ENCODE results near the gene TCIRG1.
"Not testable (repeated sequence)": the region's sequence is repeated elsewhere in the genome, so short reads cannot be mapped to it uniquely, and the experiment has no call there.

The TCIRG1 gene, protein sequence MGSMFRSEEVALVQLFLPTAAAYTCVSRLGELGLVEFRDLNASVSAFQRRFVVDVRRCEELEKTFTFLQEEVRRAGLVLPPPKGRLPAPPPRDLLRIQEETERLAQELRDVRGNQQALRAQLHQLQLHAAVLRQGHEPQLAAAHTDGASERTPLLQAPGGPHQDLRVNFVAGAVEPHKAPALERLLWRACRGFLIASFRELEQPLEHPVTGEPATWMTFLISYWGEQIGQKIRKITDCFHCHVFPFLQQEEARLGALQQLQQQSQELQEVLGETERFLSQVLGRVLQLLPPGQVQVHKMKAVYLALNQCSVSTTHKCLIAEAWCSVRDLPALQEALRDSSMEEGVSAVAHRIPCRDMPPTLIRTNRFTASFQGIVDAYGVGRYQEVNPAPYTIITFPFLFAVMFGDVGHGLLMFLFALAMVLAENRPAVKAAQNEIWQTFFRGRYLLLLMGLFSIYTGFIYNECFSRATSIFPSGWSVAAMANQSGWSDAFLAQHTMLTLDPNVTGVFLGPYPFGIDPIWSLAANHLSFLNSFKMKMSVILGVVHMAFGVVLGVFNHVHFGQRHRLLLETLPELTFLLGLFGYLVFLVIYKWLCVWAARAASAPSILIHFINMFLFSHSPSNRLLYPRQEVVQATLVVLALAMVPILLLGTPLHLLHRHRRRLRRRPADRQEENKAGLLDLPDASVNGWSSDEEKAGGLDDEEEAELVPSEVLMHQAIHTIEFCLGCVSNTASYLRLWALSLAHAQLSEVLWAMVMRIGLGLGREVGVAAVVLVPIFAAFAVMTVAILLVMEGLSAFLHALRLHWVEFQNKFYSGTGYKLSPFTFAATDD

DNA sequence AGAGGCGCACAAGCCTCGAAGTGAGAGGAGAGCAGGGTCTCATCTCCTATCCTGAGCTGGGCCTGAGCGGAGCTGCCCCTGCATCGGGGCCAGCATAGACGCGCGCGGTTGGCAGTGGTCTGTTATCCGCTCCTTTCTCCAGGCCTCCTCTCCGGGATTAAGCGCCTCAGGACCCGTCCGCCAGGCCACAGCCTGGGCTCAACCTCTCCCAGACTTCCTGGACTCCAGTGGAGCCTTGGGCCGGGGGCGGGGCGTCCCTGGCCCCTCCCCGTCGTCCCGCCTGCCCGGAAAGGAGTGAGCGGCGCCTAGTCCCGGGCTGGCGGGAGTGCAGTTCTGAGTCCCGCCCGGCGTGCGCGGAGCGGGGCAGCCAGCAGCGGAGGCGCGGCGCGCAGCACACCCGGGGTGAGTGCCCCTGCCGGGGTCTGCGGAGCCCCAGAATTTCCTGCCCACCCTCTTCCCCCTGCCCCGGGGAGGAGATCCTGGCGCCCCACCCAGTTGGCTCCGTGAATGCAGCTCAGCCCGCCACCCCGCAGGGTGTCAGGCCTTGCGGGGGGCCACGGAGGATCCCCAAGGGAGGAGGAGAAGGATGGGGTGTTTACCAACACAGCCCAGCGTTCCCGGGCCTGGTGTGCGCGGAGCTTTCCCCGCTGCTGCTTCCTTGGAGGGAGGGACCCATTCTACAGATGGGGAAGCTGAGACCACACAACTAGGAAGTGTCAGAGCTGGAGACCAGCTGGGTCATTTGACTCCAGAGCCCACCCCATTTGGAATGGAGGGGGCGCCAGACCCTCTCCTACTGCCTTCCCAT is at the start of gene TCIRG1:
Gene TCIRG1 (plus strand): TSS at position 308 of the 808 bp plus-strand sequence. CDS start 2,247 bp downstream, outside the sequence.
- DNase-seq (ENCODE audit: low read depth in 2 of 2) = no peak

DNA sequence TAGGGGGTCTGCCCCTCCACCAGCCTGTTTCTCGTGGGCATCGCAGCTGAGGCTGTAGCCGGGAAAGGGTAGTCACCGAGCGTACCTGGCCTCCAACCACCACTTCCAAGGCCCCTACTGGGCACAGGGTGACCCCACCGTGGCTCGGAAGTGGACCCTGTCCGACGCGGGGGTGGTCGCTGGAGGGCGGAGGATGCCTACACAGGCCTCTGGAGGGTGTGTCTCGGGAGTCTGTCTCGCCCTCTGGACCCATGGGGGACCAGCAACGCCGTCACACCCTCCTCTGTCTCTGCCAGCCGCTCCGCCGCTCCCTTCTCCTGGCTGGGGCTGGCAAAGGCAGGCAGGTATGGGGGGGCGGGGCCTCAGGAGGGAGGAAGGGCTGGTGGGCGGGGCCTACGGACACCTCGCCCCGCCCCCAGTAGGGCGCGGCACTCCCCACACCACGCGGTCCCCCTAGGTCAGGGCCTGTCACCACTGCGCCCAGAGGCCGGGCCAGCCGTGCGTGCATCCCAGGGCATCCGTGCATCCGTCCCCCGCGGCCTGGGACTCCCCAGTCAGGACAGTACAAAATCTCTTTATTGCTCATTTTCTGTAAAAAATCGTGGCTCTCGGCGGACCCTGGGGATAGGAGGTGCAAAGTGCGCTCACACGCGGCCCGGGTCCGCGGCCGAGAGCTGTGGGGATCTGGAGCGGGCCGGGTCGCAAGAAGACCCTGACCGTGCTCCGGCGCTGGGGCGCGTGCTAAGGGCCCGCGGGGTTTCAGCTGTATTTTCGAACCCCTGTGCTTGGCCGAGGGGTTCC is 48.1 kb upstream of the TCIRG1 start:
- DNase-seq (ENCODE audit: low read depth in 2 of 2) = not testable (repeated sequence)

DNA sequence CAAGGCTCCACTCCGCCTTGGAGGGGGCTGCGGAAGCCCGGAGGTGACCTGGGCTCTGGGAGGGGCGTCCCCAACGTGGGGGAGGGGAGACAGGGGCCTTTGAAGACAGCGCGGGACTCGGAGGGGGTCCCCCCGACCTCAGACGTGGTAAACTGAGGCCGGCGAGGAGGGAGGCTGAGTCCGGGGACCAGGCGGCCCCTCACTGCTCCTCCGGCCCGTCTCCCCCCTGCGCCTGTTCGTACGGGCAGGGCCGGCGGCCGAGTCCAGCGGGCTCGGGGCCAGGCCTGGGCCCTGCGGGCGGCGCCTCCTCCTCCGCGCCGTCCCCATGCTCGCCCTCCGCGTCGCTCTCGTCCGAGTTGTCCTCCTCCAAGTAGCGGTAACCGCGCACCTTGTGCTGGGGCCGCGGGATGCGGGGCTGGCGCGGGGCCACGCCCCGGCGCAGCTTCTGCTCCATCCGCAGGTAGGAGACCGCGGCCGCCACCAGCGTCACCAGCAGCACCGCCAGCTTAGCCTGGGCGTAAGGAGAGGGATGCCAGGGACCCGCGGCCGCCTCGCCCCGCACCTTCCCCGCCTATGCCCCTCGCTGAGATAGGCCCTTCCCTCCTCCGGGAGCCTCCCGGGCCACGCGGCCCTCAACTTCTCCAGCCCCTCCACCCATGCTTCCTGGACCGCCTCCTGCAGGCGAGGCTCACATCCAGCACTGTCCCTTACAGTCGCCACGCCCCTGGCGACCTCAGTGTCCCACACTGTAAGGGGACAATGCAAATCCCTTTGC is 47.3 kb upstream of the TCIRG1 start:
- DNase-seq (ENCODE audit: low read depth in 2 of 2) = not testable (repeated sequence)

DNA sequence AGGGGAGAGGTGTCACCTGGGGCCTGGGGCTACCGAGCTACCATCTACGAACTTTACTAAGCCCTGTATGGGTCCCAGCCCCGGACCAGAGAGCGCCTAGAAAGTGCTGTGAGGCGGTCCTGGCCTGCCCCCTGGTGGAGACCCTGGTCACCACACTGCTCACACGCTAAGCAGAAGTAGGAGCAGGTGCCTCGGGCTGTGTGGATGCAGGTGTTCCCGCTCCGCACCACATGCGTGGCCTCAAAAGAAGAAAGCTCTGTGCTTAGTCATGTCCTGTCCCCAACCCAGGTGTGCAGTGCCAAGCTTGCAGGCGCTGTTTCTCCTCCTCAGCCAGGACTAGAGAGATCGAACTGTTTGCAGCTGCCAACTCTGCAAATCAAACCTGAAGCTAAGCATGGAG is 45.0 kb upstream of the TCIRG1 start:
- not testable (repeated sequence) for DNase-seq (ENCODE audit: low read depth in 2 of 2)

DNA sequence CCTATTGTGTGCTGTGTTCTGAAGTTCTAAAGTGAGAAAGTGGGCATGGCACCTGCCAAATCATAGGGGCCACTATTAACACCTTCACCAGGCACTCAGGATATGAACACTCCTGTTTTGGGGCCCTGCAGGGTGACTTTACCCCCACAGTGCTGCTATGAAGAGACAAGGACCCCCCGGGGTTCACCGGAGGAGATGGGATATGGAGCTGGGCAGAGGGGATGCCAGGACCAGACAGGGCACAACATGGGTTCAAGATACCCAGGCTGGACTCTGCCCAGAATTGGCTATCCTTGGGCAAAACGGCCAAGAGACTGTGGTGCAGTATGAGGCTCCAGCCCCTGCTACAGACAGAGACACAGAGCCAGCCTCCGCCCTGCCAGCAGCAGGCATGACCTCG is 44.4 kb upstream of the TCIRG1 start:
- DNase-seq (ENCODE audit: low read depth in 2 of 2) = not testable (repeated sequence)

DNA sequence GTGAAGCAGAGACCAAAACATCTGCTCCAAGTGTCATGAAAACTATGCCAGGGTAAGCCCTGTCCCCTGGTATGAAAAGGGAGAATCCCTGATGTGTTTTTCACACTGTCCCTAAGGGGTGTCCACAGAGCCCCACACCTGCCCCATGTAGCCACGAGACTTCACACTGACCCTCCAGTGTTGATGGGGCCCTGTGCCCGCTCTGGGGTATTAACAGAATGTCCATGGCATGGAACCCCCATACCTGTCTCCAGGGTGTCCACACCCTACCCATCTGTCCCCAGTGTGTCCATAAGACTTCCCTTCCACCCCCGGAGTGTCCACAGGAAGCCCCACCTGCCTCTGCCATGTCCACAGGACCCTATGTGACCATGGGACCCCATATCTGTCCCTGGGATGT is 43.7 kb upstream of the TCIRG1 start:
- DNase-seq (ENCODE audit: low read depth in 2 of 2) = not testable (repeated sequence)

DNA sequence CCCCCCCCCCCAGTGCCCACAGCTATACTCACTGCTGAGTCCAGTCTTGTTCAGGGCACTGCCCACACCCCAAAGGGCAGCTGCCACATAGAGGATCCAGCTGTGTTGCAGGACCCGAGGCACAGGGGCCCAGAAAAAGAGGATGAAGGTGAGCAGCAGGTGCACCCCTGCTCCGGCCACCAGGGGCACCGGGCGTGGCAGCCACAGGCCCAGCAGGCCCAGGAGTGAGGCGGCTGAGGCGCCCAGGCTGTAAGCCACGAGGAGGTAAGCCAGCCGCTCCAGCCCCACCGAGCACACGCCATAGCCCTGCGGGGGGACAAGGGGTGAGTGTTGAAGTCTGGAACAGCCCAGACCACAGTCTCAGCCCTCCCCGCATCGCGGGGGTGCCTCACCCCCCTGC is 43.2 kb upstream of the TCIRG1 start:
- DNase-seq (ENCODE audit: low read depth in 2 of 2) = not testable (repeated sequence)

DNA sequence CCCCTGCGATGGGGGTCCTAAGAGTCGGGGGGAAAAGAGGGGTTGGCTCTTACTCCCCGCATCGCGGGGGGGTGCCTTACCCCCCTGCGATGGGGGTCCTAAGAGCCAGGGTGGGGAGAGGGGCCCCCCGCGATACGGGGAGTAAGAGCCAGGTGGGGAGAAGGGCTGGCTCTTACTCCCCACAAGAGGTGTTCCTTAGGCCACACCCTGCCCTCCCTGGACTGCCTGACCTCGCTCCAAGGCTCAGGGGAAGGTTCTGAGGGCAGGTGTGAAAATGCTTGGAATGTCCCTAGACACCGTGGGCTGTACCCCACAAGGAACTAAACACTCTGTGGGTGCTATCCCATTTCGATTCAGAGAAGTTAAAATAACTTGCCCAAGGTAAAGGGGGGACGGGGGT is 42.8 kb upstream of the TCIRG1 start:
- no peak for DNase-seq (ENCODE audit: low read depth in 2 of 2)

DNA sequence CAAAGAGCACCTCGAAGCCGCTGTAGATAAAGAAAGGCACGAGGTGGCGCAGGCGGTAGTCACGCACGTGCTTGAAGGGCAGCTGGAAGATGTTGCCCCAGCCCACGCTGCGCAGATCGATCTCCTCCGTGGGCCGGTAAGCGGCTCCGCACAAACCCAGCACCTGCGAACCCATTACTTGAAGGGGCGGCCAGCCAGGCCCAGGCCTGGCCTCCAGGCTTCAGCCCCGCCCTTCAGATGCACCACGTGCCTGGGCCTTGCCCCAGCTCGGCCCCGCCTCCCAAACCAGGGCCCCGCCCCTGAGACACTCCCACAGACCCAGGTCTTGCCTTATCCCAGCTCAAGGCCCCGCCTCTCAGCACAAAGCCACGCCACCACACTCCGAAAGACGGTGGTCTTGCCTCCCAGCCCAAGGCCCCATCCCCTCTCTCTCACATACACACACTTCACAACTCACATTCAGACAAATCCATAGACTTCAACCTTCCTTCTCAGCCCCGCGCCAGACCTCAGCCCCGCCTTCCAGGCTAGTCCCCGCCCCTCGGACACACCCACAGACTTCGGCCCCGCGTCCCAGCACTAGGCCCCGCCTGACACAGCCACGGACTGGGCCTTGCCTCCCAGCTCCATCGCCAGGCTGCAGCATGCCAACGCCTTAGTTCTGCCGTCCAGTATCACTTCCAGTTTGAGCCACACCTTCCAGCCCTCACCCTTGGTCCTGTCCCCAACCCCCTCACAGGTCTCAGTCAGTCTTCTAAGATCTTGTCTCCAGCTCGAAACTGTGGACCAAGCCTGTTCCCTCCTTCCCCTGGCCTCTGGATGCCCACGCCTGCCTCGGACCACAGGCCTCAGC is 42.0 kb upstream of the TCIRG1 start:
- no peak for DNase-seq (ENCODE audit: low read depth in 2 of 2)

DNA sequence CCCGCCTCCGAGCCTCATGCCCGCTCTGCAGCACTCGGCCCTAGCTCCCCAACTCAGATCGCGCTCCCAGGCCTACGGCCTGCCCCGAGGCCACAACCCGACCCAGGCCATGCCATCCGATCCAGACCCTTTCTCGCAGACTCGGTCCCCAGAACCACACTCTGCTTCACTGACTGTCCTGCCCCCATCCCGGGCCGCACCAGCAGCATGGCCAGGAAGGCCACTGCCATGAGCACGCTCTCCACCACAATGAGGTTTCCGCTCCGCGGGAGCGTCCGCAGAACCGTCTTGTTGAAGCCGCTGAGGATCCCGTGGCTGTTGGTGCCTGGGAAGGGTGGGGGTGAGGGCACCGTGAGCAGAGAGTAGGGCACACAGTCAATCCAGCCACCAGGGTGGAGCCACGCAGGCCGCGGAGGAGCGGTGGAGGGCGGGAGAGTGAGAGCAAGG is 41.3 kb upstream of the TCIRG1 start:
- no peak for DNase-seq (ENCODE audit: low read depth in 2 of 2)

DNA sequence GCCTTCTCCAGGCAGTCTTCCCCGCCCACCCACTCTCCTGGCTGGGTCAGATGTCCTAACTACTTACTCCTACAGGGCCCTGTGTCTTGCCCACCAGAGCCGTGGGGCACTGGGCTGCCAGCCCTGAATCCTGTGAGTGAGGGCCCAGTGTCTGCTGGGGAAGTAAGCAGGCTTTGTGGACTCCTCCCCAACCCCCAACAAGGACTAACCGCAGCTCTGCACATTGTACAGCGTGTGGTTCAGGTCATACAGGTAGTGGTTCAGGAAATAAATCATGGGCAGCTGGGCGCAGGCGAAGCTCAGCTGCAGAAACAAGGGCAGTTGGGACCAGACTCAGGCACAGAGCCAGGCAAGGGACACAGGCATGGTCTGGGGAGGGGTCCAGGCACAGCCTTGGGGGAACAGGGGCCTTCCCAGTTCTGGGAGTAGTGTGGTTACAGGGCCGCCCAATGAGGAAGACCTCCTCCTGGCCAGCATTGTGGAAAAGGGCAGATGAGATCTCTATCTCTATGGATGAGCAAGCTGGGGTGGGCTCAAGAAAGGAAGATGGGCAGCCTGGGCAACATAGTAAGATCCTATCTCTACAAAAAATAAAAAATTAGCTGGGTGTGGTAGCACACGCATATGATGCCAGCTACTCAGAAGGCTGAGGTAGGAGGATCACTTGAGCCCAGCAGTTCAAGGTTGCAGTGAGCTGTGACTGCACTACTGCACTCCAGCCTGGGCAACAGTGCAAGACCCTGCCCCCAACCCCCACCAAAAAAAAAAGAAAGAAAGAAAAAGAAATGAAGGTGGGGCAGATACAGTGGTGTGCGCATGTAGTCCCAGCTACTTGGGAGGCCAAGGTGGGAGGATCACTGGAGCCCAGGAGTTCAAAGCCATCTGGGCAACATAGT is 40.4 kb upstream of the TCIRG1 start:
- DNase-seq (ENCODE audit: low read depth in 2 of 2) = no peak

DNA sequence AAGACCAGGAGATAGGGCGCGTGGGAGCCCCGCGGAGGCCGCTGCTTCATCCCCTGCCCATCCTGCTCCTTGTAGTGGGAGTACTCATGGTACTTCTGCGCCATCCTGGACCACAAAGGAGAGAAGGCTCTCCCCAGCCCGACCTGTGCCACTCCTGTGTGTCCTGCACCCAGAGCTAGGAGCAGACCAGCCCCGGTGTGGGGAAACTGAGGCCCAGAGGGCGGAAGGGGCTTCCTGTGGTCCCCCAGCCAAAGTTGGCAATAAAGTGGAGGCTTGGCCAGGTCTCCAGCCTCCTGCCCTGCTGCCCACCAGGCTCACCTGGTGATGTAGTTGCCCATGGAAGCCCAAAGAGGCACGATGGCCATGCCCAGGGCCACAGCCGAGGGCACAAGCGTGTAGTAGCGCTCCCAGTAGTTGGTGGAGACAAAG is 39.6 kb upstream of the TCIRG1 start:
- no peak for DNase-seq (ENCODE audit: low read depth in 2 of 2)

DNA sequence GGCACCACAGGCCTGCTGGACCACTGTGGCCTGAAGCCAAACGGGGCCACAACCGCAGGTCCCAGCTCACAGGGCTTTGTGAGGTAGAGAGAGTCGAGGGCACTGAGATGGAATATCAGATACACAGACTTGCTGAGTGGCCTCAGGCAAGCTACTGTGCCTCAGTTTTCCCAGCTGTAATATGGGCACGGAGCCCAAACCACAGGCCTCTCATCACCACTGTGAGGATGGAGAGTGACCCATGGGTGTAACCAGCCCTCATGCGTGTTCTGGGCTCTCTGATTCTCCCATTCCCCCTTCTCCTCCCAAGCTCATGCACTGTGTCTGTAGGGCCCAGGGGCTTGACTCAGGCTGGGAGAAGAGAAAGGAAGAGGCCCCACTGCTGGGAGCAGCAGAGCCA is 39.1 kb upstream of the TCIRG1 start:
- DNase-seq (ENCODE audit: low read depth in 2 of 2) = no peak

DNA sequence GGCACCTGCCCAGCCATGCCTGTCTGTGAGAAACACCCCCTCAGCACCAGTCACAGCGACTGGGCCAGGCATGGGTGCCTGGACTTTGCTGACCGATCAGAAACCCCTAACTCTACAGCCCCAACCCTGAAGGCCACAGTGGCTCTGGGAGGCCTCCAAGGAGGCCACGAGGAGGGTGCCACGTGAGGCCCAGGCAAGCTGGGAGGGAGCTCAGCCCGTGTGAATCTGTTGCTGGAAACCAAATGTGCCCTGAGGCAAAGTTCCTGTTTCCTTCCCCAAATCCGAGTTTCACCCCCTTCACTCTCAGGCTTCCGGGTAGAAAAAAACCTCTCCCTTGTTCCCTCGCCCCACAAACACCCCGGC is 36.3 kb upstream of the TCIRG1 start:
- DNase-seq (ENCODE audit: low read depth in 2 of 2) = no peak

DNA sequence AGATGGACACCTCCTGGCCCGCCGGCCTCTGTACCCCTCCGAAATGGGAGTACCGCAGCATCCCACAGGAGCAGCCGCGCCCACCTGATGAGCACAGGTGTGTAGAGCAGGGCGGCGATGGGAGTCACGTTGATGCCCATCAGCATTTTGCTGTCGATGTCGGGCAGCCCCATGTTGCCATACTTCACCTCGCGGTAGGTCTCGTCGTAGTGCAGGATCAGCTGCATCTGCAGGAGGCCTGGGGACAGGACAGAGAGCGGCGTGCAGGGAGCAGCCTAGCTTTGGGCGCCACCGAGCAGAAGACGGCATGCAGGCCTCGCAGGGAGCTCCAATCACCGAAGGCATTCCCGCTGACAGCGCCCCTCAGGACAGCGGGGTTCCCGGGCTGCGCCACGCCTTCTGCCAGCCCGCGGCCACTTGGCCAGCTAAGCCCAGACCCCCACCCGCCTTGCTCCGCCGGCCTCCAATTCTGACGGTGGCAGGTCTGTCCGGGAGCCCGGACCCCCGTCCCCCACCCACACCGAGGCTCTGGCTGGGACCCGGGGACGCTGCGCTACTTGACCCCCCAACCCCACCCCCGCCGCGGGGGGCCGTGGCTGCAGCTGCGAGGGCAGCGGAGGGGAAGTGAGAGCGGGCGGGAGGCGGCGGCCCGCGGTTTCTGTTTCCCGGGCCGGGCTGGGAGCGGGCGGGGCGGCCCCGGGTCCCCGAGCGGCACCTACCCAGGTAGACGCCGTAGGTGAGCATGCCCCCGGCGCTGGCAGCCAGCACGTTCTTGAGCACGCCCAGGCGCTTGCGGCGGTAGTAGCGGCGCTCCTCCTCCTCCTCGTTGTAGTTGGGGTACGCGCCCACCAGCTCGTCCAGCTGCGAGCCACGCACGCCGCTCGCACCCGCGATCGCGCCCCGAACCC is 35.6 kb upstream of the TCIRG1 start:
- peak in 1 of 2 donors; percentile 17 for DNase-seq (ENCODE audit: low read depth in 2 of 2)

DNA sequence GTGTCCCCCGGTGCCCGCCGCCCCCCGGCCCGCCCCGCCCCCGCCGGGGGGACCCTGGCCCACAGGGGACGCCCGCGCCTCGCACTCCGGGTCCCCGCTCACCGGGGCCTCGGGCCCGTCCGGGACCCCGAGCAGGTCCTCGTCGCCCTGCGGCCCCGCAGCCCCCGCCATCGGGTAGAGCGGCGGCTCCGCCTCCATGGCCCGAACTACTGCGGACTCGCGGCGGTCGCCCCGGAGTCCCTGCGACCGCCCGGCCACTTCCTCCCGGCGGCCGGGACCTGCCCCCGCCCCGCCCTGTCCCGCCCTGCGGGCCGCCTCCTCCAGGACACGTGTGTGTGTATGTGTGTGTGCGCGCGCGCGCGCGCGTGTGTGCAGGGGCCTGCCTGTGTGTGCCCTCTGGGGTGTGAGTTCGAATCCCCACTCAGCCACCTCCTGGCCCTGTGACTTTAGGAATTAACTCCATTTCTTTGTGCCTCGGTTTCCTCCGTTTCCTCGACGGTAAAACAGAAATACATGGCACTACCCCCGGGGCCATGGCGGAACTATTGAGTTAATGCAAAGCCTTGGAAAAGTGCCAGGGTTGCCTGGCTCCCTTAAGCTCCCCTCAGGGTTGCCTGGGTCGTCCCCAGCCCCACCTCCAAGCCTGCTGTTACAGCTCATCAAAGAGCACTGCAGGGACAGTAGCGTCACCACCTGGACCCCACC is 34.8 kb upstream of the TCIRG1 start, which contains the start of gene UNC93B1:
Gene UNC93B1 (minus strand): TSS at position 252 of the 705 bp plus-strand sequence. CDS start 54 bp downstream, at position 198.
- peak; percentile 35 to 43 for DNase-seq (ENCODE audit: low read depth in 2 of 2)

Measured in stimulated activated CD8-positive, alpha-beta memory T cell treated with anti-CD3 and anti-CD28 coated beads, Interleukin-7, amount 100 ng/mL, for 1 hour (primary cell).